Astrocyte (in vitro differentiated cells and primary cell): ENCODE measurements around the gene ECE1. TPM values are rescaled to one million over a fixed set of nuclear protein-coding genes. Genes with fewer than 3 reads are reported as not detected.
A peak's percentile ranks its signal among the peaks of the same experiment; 100 is the strongest.

Experiments
- DNase-seq: peaks from one replicate; pipeline ENCODE4 v3.0.0-alpha.2; 2010; ENCODE audit warnings: low read depth
- FAIRE-seq: peaks from 2 replicates; lab custom pipeline; 2011; peaks lifted over from hg19 to GRCh38; lab: Jason Lieb, UNC
- H2AFZ ChIP-seq: 2 replicates; pipeline ENCODE4 v1.6.0; 2012; ENCODE audit warnings: low read depth, low read length, inconsistent platforms
- H3K27ac ChIP-seq: 2 replicates; pipeline ENCODE4 v1.5.1; 2011; ENCODE audit warnings: low read depth, low read length, inconsistent platforms
- H3K27me3 ChIP-seq: 2 replicates; pipeline ENCODE4 v1.6.0; 2011; ENCODE audit warnings: low read length, inconsistent platforms; ENCODE audit not compliant: insufficient read depth
- H3K36me3 ChIP-seq: 2 replicates; pipeline ENCODE4 v1.5.1; 2011; ENCODE audit warnings: low read length, inconsistent platforms; ENCODE audit not compliant: insufficient read depth
- H3K4me1 ChIP-seq: 2 replicates; pipeline ENCODE4 v1.5.1; 2011; ENCODE audit warnings: low read length, inconsistent platforms; ENCODE audit not compliant: insufficient read depth
- H3K4me2 ChIP-seq: 2 replicates; pipeline ENCODE4 v1.6.0; 2012; ENCODE audit warnings: low read length, inconsistent platforms
- H3K4me3 ChIP-seq: 2 replicates; pipeline ENCODE4 v1.5.1; 2011; ENCODE audit warnings: low read depth, mild to moderate bottlenecking, low read length, inconsistent platforms; ENCODE audit not compliant: insufficient read depth
- H3K79me2 ChIP-seq: 2 replicates; pipeline ENCODE4 v1.6.0; 2012; ENCODE audit warnings: mild to moderate bottlenecking, low read length, inconsistent platforms; ENCODE audit not compliant: insufficient read depth
- H3K9ac ChIP-seq: 2 replicates; pipeline ENCODE4 v1.6.0; 2012; ENCODE audit warnings: mild to moderate bottlenecking, low read length, inconsistent platforms
- H3K9me3 ChIP-seq: 2 replicates; pipeline ENCODE4 v1.5.1; 2012; ENCODE audit warnings: low read depth, mild to moderate bottlenecking, low read length, inconsistent platforms; ENCODE audit not compliant: insufficient read depth
- H4K20me1 ChIP-seq: 2 replicates; pipeline ENCODE4 v1.6.0; 2012; ENCODE audit warnings: low read length, inconsistent platforms; ENCODE audit not compliant: insufficient read depth
- H3K27ac Mint-ChIP-seq: one replicate; pipeline ENCODE4 v1.8.0; 2021; ENCODE audit warnings: mild to moderate bottlenecking, mixed read lengths; ENCODE audit not compliant: unreplicated experiment
- H3K27me3 Mint-ChIP-seq: one replicate; pipeline ENCODE4 v1.8.0; 2021; ENCODE audit warnings: low read depth, mixed read lengths; ENCODE audit not compliant: unreplicated experiment
- H3K36me3 Mint-ChIP-seq: one replicate; pipeline ENCODE4 v1.8.0; 2021; ENCODE audit warnings: low read depth, mixed read lengths; ENCODE audit not compliant: unreplicated experiment
- H3K4me1 Mint-ChIP-seq: one replicate; pipeline ENCODE4 v1.8.0; 2021; ENCODE audit warnings: low read depth, mixed read lengths; ENCODE audit not compliant: unreplicated experiment
- H3K4me3 Mint-ChIP-seq: one replicate; pipeline ENCODE4 v1.8.0; 2021; ENCODE audit warnings: mild to moderate bottlenecking, moderate library complexity, mixed read lengths; ENCODE audit not compliant: unreplicated experiment
- H3K9me3 Mint-ChIP-seq: one replicate; pipeline ENCODE4 v1.8.0; 2021; ENCODE audit warnings: mild to moderate bottlenecking, mixed read lengths; ENCODE audit not compliant: unreplicated experiment
- CTCF ChIP-seq: IDR thresholded peaks from 2 replicates; pipeline ENCODE4 v1.5.1; 2011; ENCODE audit warnings: low read depth, mild to moderate bottlenecking, inconsistent platforms, low read length, moderate library complexity; ENCODE audit not compliant: insufficient read depth
- EZH2 ChIP-seq: IDR thresholded peaks from 2 replicates; pipeline ENCODE4 v1.6.1; 2012; ENCODE audit warnings: mild to moderate bottlenecking, low read length, inconsistent platforms; ENCODE audit not compliant: insufficient read depth
- total RNA-seq: library from RNA; stranded (reverse); gene quantifications from 2 replicates; pipeline ENCODE4 v1.2.1, GENCODE V29; 2021

Gene ECE1
- total RNA-seq, 1 donor from 2014 or later, result 172 TPM

GRCh38 chr1:21236178-21236577, 54.1 kb downstream of the ECE1 start:
- Mint-ChIP-seq H3K9me3 (no peaks in the 10 kb centered on the region), H3K4me3 (no peak overlapping the region), H3K4me1 (peaks cover 23% of the 10 kb centered on the region), H3K27ac (no peak overlapping the region), H3K36me3 (peaks cover 27% of the 10 kb centered on the region), H3K27me3 (no peaks in the 10 kb centered on the region)
- H3K27me3 ChIP-seq, result no peaks in the 10 kb centered on the region
- H3K4me1 ChIP-seq, result peaks cover 18% of the 10 kb centered on the region
- no peak overlapping the region for H2AFZ ChIP-seq
- no peaks in the 10 kb centered on the region for H3K79me2 ChIP-seq
- peaks cover 33% of the 10 kb centered on the region for H3K36me3 ChIP-seq
- FAIRE-seq, result no peak
- H3K4me3 ChIP-seq, result no peak overlapping the region
- no peak for TF ChIP-seq EZH2
- TF ChIP-seq CTCF, result no peak
- H3K9ac ChIP-seq, result no peak overlapping the region
- H4K20me1 ChIP-seq, result peaks cover 6% of the 10 kb centered on the region
- H3K27ac ChIP-seq, result no peak overlapping the region
- H3K9me3 ChIP-seq, result no peaks in the 10 kb centered on the region
- H3K4me2 ChIP-seq, result no peak overlapping the region
- DNase-seq, result no peak

- H3K4me1 Mint-ChIP-seq, result peaks cover 15% of the 10 kb centered on the region
- no peak overlapping the region for H3K4me3 Mint-ChIP-seq
- H4K20me1 ChIP-seq, result peaks cover 6% of the 10 kb centered on the region
- FAIRE-seq (no peak), DNase-seq (no peak)
- no peak overlapping the region for H3K4me2 ChIP-seq
- no peak overlapping the region for H2AFZ ChIP-seq
- H3K27ac ChIP-seq, result no peak overlapping the region
- H3K36me3 ChIP-seq, result peaks cover 29% of the 10 kb centered on the region
- H3K4me3 ChIP-seq, result no peak overlapping the region
- H3K79me2 ChIP-seq, result no peaks in the 10 kb centered on the region
- H3K9me3 Mint-ChIP-seq, result no peaks in the 10 kb centered on the region
- H3K27me3 Mint-ChIP-seq, result no peaks in the 10 kb centered on the region
- peak overlapping the region; percentile 12 for H3K9ac ChIP-seq
- TF ChIP-seq EZH2 (no peak), CTCF (no peak)
- H3K27me3 ChIP-seq, result no peaks in the 10 kb centered on the region
- peaks cover 26% of the 10 kb centered on the region for H3K36me3 Mint-ChIP-seq
- H3K9me3 ChIP-seq, result no peaks in the 10 kb centered on the region
- H3K4me1 ChIP-seq, result peaks cover 21% of the 10 kb centered on the region
- no peak overlapping the region for H3K27ac Mint-ChIP-seq
Observed at GRCh38 chr1:21234779-21235178, 55.5 kb downstream of the ECE1 start.

GRCh38 chr1:21233490-21233889, 56.8 kb downstream of the ECE1 start:
- no peak overlapping the region for H3K27ac ChIP-seq
- no peaks in the 10 kb centered on the region for H3K79me2 ChIP-seq
- H3K9me3 ChIP-seq, result no peaks in the 10 kb centered on the region
- Mint-ChIP-seq H3K27me3 (no peaks in the 10 kb centered on the region), H3K27ac (no peak overlapping the region), H3K36me3 (peaks cover 26% of the 10 kb centered on the region), H3K4me1 (peaks cover 7% of the 10 kb centered on the region), H3K9me3 (no peaks in the 10 kb centered on the region), H3K4me3 (no peak overlapping the region)
- H3K27me3 ChIP-seq, result no peaks in the 10 kb centered on the region
- TF ChIP-seq EZH2, result no peak
- no peak for TF ChIP-seq CTCF
- H3K9ac ChIP-seq, result no peak overlapping the region
- H4K20me1 ChIP-seq, result no peaks in the 10 kb centered on the region
- no peak overlapping the region for H2AFZ ChIP-seq
- no peak overlapping the region for H3K4me3 ChIP-seq
- FAIRE-seq, result no peak
- peaks cover 29% of the 10 kb centered on the region for H3K36me3 ChIP-seq
- H3K4me1 ChIP-seq, result peaks cover 15% of the 10 kb centered on the region
- no peak for DNase-seq
- no peak overlapping the region for H3K4me2 ChIP-seq
